CD4-positive, alpha-beta memory T cell (primary cell): ENCODE measurements around the gene TMPRSS7. TPM values are rescaled to one million over a fixed set of nuclear protein-coding genes. Genes with fewer than 3 reads are reported as not detected.

Experiments used
- CTCF ChIA-PET: fragments of 350-600 bp; sonication (Branson Sonifier 250); formaldehyde crosslinking; loops from one replicate; lab custom pipeline; 2021; ENCODE audit warnings: inconsistent platforms; ENCODE audit not compliant: partially characterized antibody; lab: Charles Lee
- POLR2A ChIA-PET: fragments of 350-600 bp; sonication (Branson Sonifier 250); formaldehyde crosslinking; loops from one replicate; lab custom pipeline; 2021; ENCODE audit not compliant: partially characterized antibody; lab: Charles Lee
- DNase-seq, 5 donors: peaks; one replicate each; pipeline versions ENCODE4 v3.0.0 to v3.0.0-alpha.2; 2020 to 2022; ENCODE audit warnings: mixed read lengths in 1 of 5
- H3K27ac ChIP-seq: one replicate; pipeline ENCODE4 v1.7.0; 2013; ENCODE audit warnings: low read depth, low read length
- H3K27me3 ChIP-seq: 2 replicates; pipeline ENCODE4 v1.7.0; 2013; ENCODE audit warnings: mild to moderate bottlenecking, low read length, moderate library complexity; ENCODE audit not compliant: insufficient read depth
- H3K36me3 ChIP-seq: 2 replicates; pipeline ENCODE4 v1.7.0; 2013; ENCODE audit warnings: mild to moderate bottlenecking, low read length, moderate library complexity; ENCODE audit not compliant: insufficient read depth
- H3K4me1 ChIP-seq: 2 replicates; pipeline ENCODE4 v1.7.0; 2013; ENCODE audit warnings: mild to moderate bottlenecking, low read length, moderate library complexity; ENCODE audit not compliant: insufficient read depth
- H3K4me3 ChIP-seq, 2 donors: one replicate each; pipeline ENCODE4 v1.7.0; 2013; ENCODE audit warnings: low read length in 2 of 2, mild to moderate bottlenecking in 1 of 2
- H3K9me3 ChIP-seq, 2 donors: one replicate each; pipeline ENCODE4 v1.7.0; 2013; ENCODE audit warnings: low read length in 2 of 2, control low read depth in 1 of 2; ENCODE audit not compliant: control insufficient read depth in 1 of 2
- H3K27ac Mint-ChIP-seq, 7 donors: one replicate each; pipeline ENCODE4 v1.8.0; 2020 to 2021; ENCODE audit warnings: mixed read lengths in 7 of 7, mild to moderate bottlenecking in 6 of 7, inconsistent platforms in 3 of 7, moderate library complexity in 3 of 7
- H3K27me3 Mint-ChIP-seq, 2 donors: one replicate each; pipeline ENCODE4 v1.8.0; 2020 to 2021; ENCODE audit warnings: mixed read lengths in 2 of 2
- H3K36me3 Mint-ChIP-seq, 2 donors: one replicate each; pipeline ENCODE4 v1.8.0; 2020 to 2021; ENCODE audit warnings: mixed read lengths in 2 of 2, inconsistent platforms in 1 of 2, mild to moderate bottlenecking in 1 of 2
- H3K4me1 Mint-ChIP-seq, 4 donors: one replicate each; pipeline ENCODE4 v1.8.0; 2020 to 2021; ENCODE audit warnings: mixed read lengths in 4 of 4, mild to moderate bottlenecking in 1 of 4
- H3K4me3 Mint-ChIP-seq, 8 donors: one replicate each; pipeline ENCODE4 v1.8.0; 2020 to 2021; ENCODE audit warnings: mixed read lengths in 8 of 8, mild to moderate bottlenecking in 7 of 8, moderate library complexity in 6 of 8, inconsistent platforms in 3 of 8
- H3K9me3 Mint-ChIP-seq, 8 donors: one replicate each; pipeline ENCODE4 v1.8.0; 2020 to 2021; ENCODE audit warnings: mixed read lengths in 8 of 8, mild to moderate bottlenecking in 5 of 8, inconsistent platforms in 3 of 8, moderate library complexity in 1 of 8
- intact Hi-C: fragments of 100-400 bp; cut with micrococcal nuclease; formaldehyde crosslinking; loops from one replicate; pipeline ENCODE4 v1.15.1; 2023
- microRNA-seq: library from miRNA; unstranded; fragments of <30 nt; microRNA quantifications from one replicate; pipeline ENCODE4 v1.2.0, GENCODE V29; 2021; ENCODE audit warnings: borderline replicate concordance, borderline number of aligned reads, borderline microRNAs expressed, mixed read lengths
- polyA plus RNA-seq, 2 donors: library from polyadenylated mRNA; unstranded; fragments of 300-500 nt; fragmentation: Illumina TruSeq; gene quantifications; one replicate each; pipeline ENCODE4 v1.2.3, GENCODE V29; 2021
- total RNA-seq, 2 experiments: library from RNA; stranded (reverse); gene quantifications; one replicate each; pipeline ENCODE4 v1.2.3, GENCODE V29; 2021

The TMPRSS7 gene
- total and polyA plus RNA-seq, 4 experiments from 2014 or later, result 0.15 to 0.26 (median 0.26) TPM; not detected in 1

DNA sequence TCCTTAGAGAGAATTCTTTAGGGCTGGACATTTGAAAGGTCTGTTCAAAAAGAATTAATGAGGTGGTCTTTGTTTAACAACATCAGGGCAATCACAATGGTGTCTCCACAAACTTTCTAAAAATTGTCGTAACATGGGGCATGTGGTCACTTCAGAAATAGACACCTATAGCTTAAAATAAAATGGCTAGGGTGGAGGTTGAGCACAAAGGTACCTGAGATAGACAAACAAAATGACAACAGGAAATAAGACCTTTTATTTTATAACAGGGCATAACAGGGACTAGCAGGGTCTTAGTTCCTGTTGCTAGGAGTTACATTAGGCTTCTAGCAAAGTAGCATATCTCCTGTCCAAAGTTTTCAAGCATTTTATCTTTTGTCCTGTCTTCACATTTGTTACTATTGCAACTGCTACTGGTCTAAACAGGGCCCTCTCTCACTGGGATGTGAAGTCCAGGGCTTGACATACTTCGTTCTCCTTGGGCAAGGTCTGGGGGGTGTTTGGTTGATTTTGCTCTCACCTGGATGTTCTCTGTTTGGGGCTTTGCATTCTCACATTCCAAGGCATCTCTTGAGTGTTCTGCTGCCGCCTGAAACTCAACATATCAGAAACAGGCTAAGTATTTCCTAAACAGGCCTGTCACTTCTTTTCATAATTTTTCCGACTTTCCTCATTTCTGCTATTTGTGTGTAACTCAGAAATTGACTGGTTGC lies 95.5 kb downstream of the TMPRSS7 start:
- intact Hi-C loops, result loop anchor here (1.0 kb wide), 2 partner anchors 19 to 889 kb away; a partner anchor contains a TSS
- no peaks in the 10 kb centered on the region for H3K27me3 ChIP-seq
- no peaks in the 10 kb centered on the region for H3K9me3 ChIP-seq
- H3K27ac Mint-ChIP-seq, result peak overlapping the region; percentile 78 to 97 (median 95)
- H3K36me3 ChIP-seq, result peaks cover 8% of the 10 kb centered on the region
- DNase-seq, result no peak
- peak overlapping the region; percentile 67 for H3K27ac ChIP-seq
- peaks cover 23 to 29% of the 10 kb centered on the region in 2 donors for H3K36me3 Mint-ChIP-seq
- H3K4me1 ChIP-seq, result peaks cover 98% of the 10 kb centered on the region
- H3K4me3 Mint-ChIP-seq, result peak overlapping the region; percentile 49 to 74 (median 58)
- peaks cover 77 to 97% (median 88%) of the 10 kb centered on the region in 4 donors for H3K4me1 Mint-ChIP-seq
- ChIA-PET POLR2A (interaction anchor here (1.3 to 1.7 kb wide), 3 partner anchors 10 to 369 kb away, joined by 3 to 4 read pairs (median 4); partner anchors contain the start of gene BTLA), CTCF (interaction anchor here (3.7 to 4.3 kb wide), 2 partner anchors 8 to 19 kb away, joined by 23 to 26 read pairs; no protein-coding TSS in a partner anchor)
- no peaks in the 10 kb centered on the region for H3K27me3 Mint-ChIP-seq
- H3K9me3 Mint-ChIP-seq, result no peaks in the 10 kb centered on the region
- H3K4me3 ChIP-seq, result peak overlapping the region in 1 of 2 donors; percentile 11

DNA sequence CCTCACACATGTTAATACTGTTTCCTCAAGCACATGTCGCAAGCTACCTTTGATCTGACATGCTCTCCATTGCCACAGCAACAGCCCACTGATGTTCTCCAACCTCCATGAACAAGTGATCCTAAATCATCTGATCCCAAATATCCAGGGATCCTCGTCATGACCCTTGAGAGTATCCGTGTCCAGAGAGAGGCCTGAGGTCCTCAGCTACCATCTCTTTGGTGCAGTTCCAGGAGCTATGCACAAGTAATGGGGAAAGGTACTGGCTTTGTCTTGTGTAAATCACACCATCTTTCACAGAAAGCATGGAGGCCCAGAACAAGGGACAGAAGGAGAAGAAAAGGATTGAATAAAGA lies 96.1 kb downstream of the TMPRSS7 start:
- CTCF ChIA-PET, result interaction anchor here (1.2 to 4.3 kb wide), 2 partner anchors 8 to 9 kb away, joined by 3 to 26 read pairs; no protein-coding TSS in a partner anchor
- Histone ChIP-seq H3K4me1 (peaks cover 98% of the 10 kb centered on the region), H3K36me3 (peaks cover 2% of the 10 kb centered on the region), H3K27me3 (no peaks in the 10 kb centered on the region), H3K4me3 (peak overlapping the region in 1 of 2 donors; percentile 11), H3K27ac (peak overlapping the region; percentile 67), H3K9me3 (no peaks in the 10 kb centered on the region)
- Mint-ChIP-seq H3K27me3 (no peaks in the 10 kb centered on the region), H3K36me3 (peaks cover 18 to 24% of the 10 kb centered on the region in 2 donors), H3K9me3 (no peaks in the 10 kb centered on the region), H3K27ac (peak overlapping the region; percentile 78 to 97 (median 95)), H3K4me1 (peaks cover 79 to 97% (median 88%) of the 10 kb centered on the region in 4 donors), H3K4me3 (peak overlapping the region; percentile 49 to 74 (median 58))
- no peak for DNase-seq
- intact Hi-C loops, result no loop called here
- POLR2A ChIA-PET, result interaction anchor here (0.9 to 1.3 kb wide), 3 partner anchors 9 to 369 kb away, joined by 3 to 4 read pairs (median 3); partner anchors contain the start of genes ABHD10 and BTLA

Small RNA genes lying within 50 kb of the gene (microRNA-seq; reads per million reads assigned to microRNA genes)
- gene MIR567, result not detected

Other genes starting within 250 kb of the TMPRSS7 start
- gene PHLDB2, start 175.5 kb upstream of the TMPRSS7 start, total RNA-seq, result 1 to 10 TPM; 7.9 to 8.5 TPM
- 1 to 10 TPM; 2.8 to 7.7 TPM for gene PHLDB2, start 175.5 kb upstream of the TMPRSS7 start, polyA plus RNA-seq
- gene ABHD10, start 55.7 kb upstream of the TMPRSS7 start, total RNA-seq, result 10 to 100 TPM; 39.7 to 40.1 TPM
- gene ABHD10, start 55.7 kb upstream of the TMPRSS7 start, polyA plus RNA-seq, result 10 to 100 TPM; 34.8 to 37.7 TPM
- not detected for gene TAGLN3, start 35.8 kb upstream of the TMPRSS7 start, total RNA-seq
- not detected for gene TAGLN3, start 35.8 kb upstream of the TMPRSS7 start, polyA plus RNA-seq
- gene C3orf52, start 51.7 kb downstream of the TMPRSS7 start, total RNA-seq, result 1 to 10 TPM; 2.0 to 2.3 TPM
- 1 to 10 TPM in 1 of 2 donors, under 1 TPM in 1; 0.47 to 2.1 TPM for gene C3orf52, start 51.7 kb downstream of the TMPRSS7 start, polyA plus RNA-seq
- gene GCSAM, start 98.5 kb downstream of the TMPRSS7 start, total RNA-seq, result 10 to 100 TPM; 40.9 to 42.1 TPM
- gene GCSAM, start 98.5 kb downstream of the TMPRSS7 start, polyA plus RNA-seq, result 10 to 100 TPM; 36.8 to 41.2 TPM